NT2/D1 (cell line): ENCODE measurements around the gene FRMPD4.

Experiments
- DNase-seq: peaks from one replicate; pipeline ENCODE4 v3.0.0-alpha.2; 2011; ENCODE audit warnings: low read depth, low spot score
- H3K27me3 ChIP-seq: 2 replicates; pipeline ENCODE4 v1.6.0; 2011; ENCODE audit warnings: mild to moderate bottlenecking; ENCODE audit not compliant: insufficient read length, insufficient read depth
- H3K36me3 ChIP-seq: 2 replicates; pipeline ENCODE4 v1.6.1; 2011; ENCODE audit warnings: mild to moderate bottlenecking, low read length, mixed read lengths; ENCODE audit not compliant: insufficient read depth, insufficient read length
- H3K4me1 ChIP-seq: 2 replicates; pipeline ENCODE4 v1.5.1; 2011; ENCODE audit not compliant: insufficient read depth, insufficient read length
- H3K4me3 ChIP-seq: 2 replicates; pipeline ENCODE4 v1.5.1; 2011; ENCODE audit warnings: low read depth; ENCODE audit not compliant: insufficient read length
- H3K9ac ChIP-seq: 2 replicates; pipeline ENCODE4 v1.6.0; 2011; ENCODE audit warnings: low read depth; ENCODE audit not compliant: insufficient read length
- H3K9me3 ChIP-seq: 2 replicates; pipeline ENCODE4 v1.5.1; 2011; ENCODE audit warnings: mild to moderate bottlenecking, low read length; ENCODE audit not compliant: insufficient read depth
- SUZ12 ChIP-seq: IDR thresholded peaks from 2 replicates; pipeline ENCODE4 v1.6.1; 2011; ENCODE audit not compliant: insufficient read length, insufficient read depth; ENCODE audit errors: extremely low read depth
- YY1 ChIP-seq: IDR thresholded peaks from 2 replicates; pipeline ENCODE4 v1.6.1; 2011; ENCODE audit not compliant: insufficient read length, insufficient read depth
- ZNF274 ChIP-seq: IDR thresholded peaks from 2 replicates; pipeline ENCODE4 v1.6.1; 2011; ENCODE audit warnings: mild to moderate bottlenecking, low read depth, low read length

FRMPD4 gene

DNA sequence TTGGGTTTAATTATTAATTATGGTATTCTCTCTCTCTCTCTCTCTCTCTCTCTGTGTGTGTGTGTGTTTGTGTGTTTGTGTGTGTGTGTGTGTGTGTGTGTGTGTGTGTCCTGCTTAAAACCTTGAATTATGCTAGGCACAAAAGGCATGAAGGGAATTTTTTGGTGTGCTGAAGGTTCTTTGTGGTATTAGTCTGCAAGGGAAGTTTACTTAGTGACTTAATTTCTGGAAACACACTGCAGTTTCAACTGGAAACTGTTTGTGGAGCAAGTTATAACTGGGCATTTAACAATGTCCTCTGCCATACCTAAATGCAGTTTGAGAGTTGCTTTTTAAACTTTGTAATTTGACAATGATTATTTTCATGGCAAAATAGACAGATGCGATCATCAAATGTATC, 111.7 kb downstream of the FRMPD4 start:
- no peak for DNase-seq

DNA sequence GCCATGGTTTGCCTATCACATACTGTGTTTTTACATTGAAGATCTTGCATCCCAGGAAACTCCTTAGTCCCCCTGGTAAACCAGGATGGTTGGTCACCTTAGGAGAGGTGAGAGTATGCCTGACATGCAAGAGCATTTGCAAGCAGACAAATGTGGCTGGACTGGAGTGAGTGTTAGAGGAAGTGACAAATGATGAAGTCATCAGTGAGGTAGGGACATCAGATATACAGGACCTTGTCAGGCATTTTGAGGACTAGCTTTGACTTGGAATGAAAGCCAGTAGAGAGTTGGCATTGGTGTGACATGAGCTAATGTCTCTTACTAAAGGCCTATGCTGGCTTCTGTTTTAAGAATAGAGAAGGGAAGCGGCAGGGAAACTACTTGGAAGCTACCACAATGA, 124.9 kb downstream of the FRMPD4 start:
- no peaks in the 10 kb centered on the region for H3K27me3 ChIP-seq
- TF ChIP-seq YY1 (no peak), ZNF274 (no peak), SUZ12 (no peak)
- no peaks in the 10 kb centered on the region for H3K36me3 ChIP-seq

More for the DNA sequence above, 111.7 kb downstream of the FRMPD4 start:
- Histone ChIP-seq H3K27me3 (no peaks in the 10 kb centered on the region), H3K9ac (no peak overlapping the region), H3K4me1 (no peaks in the 10 kb centered on the region), H3K36me3 (no peaks in the 10 kb centered on the region), H3K4me3 (no peak overlapping the region), H3K9me3 (no peaks in the 10 kb centered on the region)
- TF ChIP-seq YY1 = no peak
- TF ChIP-seq SUZ12 = no peak
- TF ChIP-seq ZNF274 = no peak

DNA sequence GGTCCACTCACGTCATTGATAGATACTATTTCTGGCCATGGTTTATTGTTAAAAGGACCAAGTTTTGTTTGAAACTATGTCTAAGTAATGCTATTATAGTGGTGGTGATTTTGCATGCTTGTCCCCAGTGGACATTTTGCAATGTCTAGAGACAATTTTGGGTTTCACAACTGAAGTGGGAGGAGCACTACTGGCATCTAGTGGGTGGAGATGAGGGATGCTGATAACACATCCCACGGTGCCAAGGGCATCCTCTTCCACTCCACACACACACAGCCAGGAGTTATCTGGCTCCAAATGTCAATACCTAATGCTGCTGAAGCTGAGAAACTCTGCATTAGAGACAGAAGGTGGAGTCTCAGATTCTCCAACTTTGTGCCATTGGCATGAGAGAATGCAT, 131.2 kb downstream of the FRMPD4 start:
- H3K4me3 ChIP-seq = no peak overlapping the region
- no peak for TF ChIP-seq YY1
- no peak for TF ChIP-seq SUZ12
- no peak for TF ChIP-seq ZNF274
- no peak overlapping the region for H3K9ac ChIP-seq
- no peaks in the 10 kb centered on the region for H3K36me3 ChIP-seq
- H3K9me3 ChIP-seq = no peaks in the 10 kb centered on the region
- H3K4me1 ChIP-seq = no peaks in the 10 kb centered on the region
- DNase-seq = no peak
- H3K27me3 ChIP-seq = no peaks in the 10 kb centered on the region

More for the DNA sequence above, 124.9 kb downstream of the FRMPD4 start:
- Histone ChIP-seq H3K4me1 (no peaks in the 10 kb centered on the region), H3K9me3 (no peaks in the 10 kb centered on the region), H3K9ac (no peak overlapping the region), H3K4me3 (no peak overlapping the region)
- DNase-seq = no peak

GRCh38 chrX:12278151-12278550, 139.9 kb downstream of the FRMPD4 start:
- Histone ChIP-seq H3K9me3 (no peaks in the 10 kb centered on the region), H3K9ac (no peak overlapping the region), H3K4me3 (no peak overlapping the region), H3K4me1 (no peaks in the 10 kb centered on the region), H3K27me3 (no peaks in the 10 kb centered on the region), H3K36me3 (no peaks in the 10 kb centered on the region)
- DNase-seq = no peak
- no peak for TF ChIP-seq YY1
- TF ChIP-seq ZNF274 = no peak

DNA sequence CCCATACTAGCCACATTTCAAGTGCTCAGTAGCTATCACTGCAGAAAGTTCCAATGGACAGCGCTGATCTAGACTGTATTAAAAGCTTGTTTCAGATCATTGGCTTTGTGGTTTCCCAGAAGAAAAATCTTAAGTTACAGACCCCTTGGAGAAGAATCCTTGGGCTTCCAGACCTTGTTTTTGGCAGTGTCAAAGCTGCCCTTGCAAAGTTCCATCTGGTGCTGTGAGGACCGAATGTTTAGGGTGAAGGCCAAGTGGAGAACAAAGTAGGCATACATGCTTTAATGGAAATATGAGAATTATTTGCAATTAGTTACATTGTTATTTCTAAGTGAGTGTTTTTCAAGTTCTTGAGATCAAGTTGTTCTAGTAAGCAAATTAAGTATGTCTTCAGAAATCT, 144.7 kb downstream of the FRMPD4 start:
- Histone ChIP-seq H3K9ac (no peak overlapping the region), H3K4me1 (no peaks in the 10 kb centered on the region), H3K9me3 (no peaks in the 10 kb centered on the region), H3K36me3 (no peaks in the 10 kb centered on the region), H3K27me3 (no peaks in the 10 kb centered on the region), H3K4me3 (no peak overlapping the region)
- TF ChIP-seq SUZ12 = no peak
- no peak for TF ChIP-seq ZNF274
- no peak for TF ChIP-seq YY1
- DNase-seq = no peak

- Histone ChIP-seq H3K4me3 (no peak overlapping the region), H3K9me3 (no peaks in the 10 kb centered on the region), H3K9ac (no peak overlapping the region), H3K36me3 (no peaks in the 10 kb centered on the region), H3K4me1 (no peaks in the 10 kb centered on the region), H3K27me3 (no peaks in the 10 kb centered on the region)
- TF ChIP-seq SUZ12 (no peak), ZNF274 (no peak), YY1 (no peak)
- no peak for DNase-seq
Measured at GRCh38 chrX:12292996-12293765, 154.9 kb downstream of the FRMPD4 start.

DNA sequence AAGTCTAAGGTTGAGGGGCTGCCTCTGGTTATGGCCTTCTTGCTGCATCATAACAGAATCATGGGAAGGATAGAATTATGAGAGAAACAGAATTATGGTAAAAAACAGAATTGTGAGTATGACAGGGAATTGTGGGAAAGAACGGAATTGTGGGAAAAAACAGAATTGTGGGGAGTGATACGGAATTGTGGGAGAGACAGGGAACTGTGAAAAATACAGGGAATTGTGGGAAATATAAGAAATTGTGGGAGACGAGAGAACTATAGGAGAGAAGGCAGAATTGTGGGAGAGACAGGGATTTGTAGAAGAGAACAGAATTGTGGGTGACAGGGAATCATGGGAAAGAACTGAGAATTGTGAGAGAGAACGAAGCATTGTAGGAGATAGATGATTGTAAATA, 159.1 kb downstream of the FRMPD4 start:
- DNase-seq = no peak
- TF ChIP-seq YY1 (no peak), SUZ12 (no peak), ZNF274 (no peak)
- Histone ChIP-seq H3K36me3 (no peaks in the 10 kb centered on the region), H3K9me3 (no peaks in the 10 kb centered on the region), H3K27me3 (no peaks in the 10 kb centered on the region), H3K4me3 (no peak overlapping the region), H3K4me1 (no peaks in the 10 kb centered on the region), H3K9ac (no peak overlapping the region)

GRCh38 chrX:12301288-12301687, 163.0 kb downstream of the FRMPD4 start:
- TF ChIP-seq SUZ12 (no peak), ZNF274 (no peak), YY1 (no peak)
- Histone ChIP-seq H3K4me3 (no peak overlapping the region), H3K36me3 (no peaks in the 10 kb centered on the region), H3K9me3 (no peaks in the 10 kb centered on the region), H3K27me3 (no peaks in the 10 kb centered on the region), H3K9ac (no peak overlapping the region), H3K4me1 (no peaks in the 10 kb centered on the region)
- DNase-seq = no peak
